GM19099 (cell line): Measurements from ENCODE around the gene RLBP1.

ENCODE experiments used
- POLR2A ChIP-seq: IDR thresholded peaks from 3 replicates; pipeline ENCODE4 v1.6.1; 2011; ENCODE audit warnings: low read depth; ENCODE audit not compliant: insufficient read length; ENCODE audit errors: extremely low read depth

RLBP1 gene

GRCh38 chr15:89211678-89212170 is 9.7 kb downstream of the RLBP1 start:
- TF ChIP-seq POLR2A, result no peak

GRCh38 chr15:89209057-89209456 is 12.3 kb downstream of the RLBP1 start:
- no peak for TF ChIP-seq POLR2A

- no peak for TF ChIP-seq POLR2A
Measured at GRCh38 chr15:89208256-89208655, 13.1 kb downstream of the RLBP1 start.

GRCh38 chr15:89206908-89207331 is 14.5 kb downstream of the RLBP1 start:
- TF ChIP-seq POLR2A, result no peak

- TF ChIP-seq POLR2A, result no peak
Measured at GRCh38 chr15:89205991-89206585, 15.3 kb downstream of the RLBP1 start.

- TF ChIP-seq POLR2A, result no peak
Measured at GRCh38 chr15:89203705-89204273, 17.6 kb downstream of the RLBP1 start.

- no peak for TF ChIP-seq POLR2A
Measured at GRCh38 chr15:89201465-89202005, 19.8 kb downstream of the RLBP1 start.

GRCh38 chr15:89200182-89200581 is 21.2 kb downstream of the RLBP1 start:
- TF ChIP-seq POLR2A, result no peak

GRCh38 chr15:89199746-89200145 is 21.6 kb downstream of the RLBP1 start:
- TF ChIP-seq POLR2A, result no peak

- TF ChIP-seq POLR2A, result no peak
Measured at GRCh38 chr15:89198934-89199333, 22.4 kb downstream of the RLBP1 start.

- TF ChIP-seq POLR2A, result no peak
Measured at GRCh38 chr15:89198196-89198595, 23.2 kb downstream of the RLBP1 start.

- TF ChIP-seq POLR2A, result no peak
Measured at GRCh38 chr15:89197503-89197971, 23.8 kb downstream of the RLBP1 start.

GRCh38 chr15:89196994-89197393 is 24.4 kb downstream of the RLBP1 start:
- TF ChIP-seq POLR2A, result no peak

GRCh38 chr15:89196241-89196640 is 25.1 kb downstream of the RLBP1 start:
- no peak for TF ChIP-seq POLR2A

GRCh38 chr15:89195836-89196235 is 25.5 kb downstream of the RLBP1 start:
- no peak for TF ChIP-seq POLR2A

- no peak for TF ChIP-seq POLR2A
Measured at GRCh38 chr15:89194608-89195007, 26.8 kb downstream of the RLBP1 start.

GRCh38 chr15:89192766-89193165 is 28.6 kb downstream of the RLBP1 start:
- no peak for TF ChIP-seq POLR2A

GRCh38 chr15:89192136-89192535 is 29.2 kb downstream of the RLBP1 start:
- TF ChIP-seq POLR2A, result no peak
